ENCODE results near the gene NUP188. TPM values are rescaled to one million over a fixed set of nuclear protein-coding genes. Genes with fewer than 3 reads are reported as not detected.

Gene NUP188
- total RNA-seq, 3 donors from 2014 or later (not counting 1 experiment from before 2014, with no cell fraction given): 53.9 to 66.4 (median 58.3) TPM

GRCh38 chr9:129023036-129023907 lies 75.8 kb downstream of the NUP188 start:
- Mint-ChIP-seq H3K27ac (no peak overlapping the region), H3K9me3 (no peaks in the 10 kb centered on the region), H3K4me3 (no peak overlapping the region), H3K27me3 (ENCODE audit: low read depth in 2 of 2) (no peaks in the 10 kb centered on the region), H3K36me3 (no peaks in the 10 kb centered on the region), H3K4me1 (peaks cover 6 to 18% of the 10 kb centered on the region in 2 donors)
- DNase-seq (no peak), ATAC-seq (no peak)
- Histone ChIP-seq H3K27ac (ENCODE audit: low read length) (no peak overlapping the region), H3K9me3 (ENCODE audit: control insufficient read depth, insufficient read depth, low read length) (no peaks in the 10 kb centered on the region), H3K4me1 (ENCODE audit: control insufficient read depth, insufficient read depth, low read length) (peaks cover 20% of the 10 kb centered on the region), H3K36me3 (ENCODE audit: control insufficient read depth, insufficient read depth, low read length) (no peaks in the 10 kb centered on the region), H3K27me3 (ENCODE audit: control insufficient read depth, insufficient read depth, low read length) (no peaks in the 10 kb centered on the region), H3K4me3 (ENCODE audit: low read length) (no peak overlapping the region)
- WGBS (ENCODE audit: insufficient coverage): 88% methylated on average over 16 of the region's 16 CpGs
- intact Hi-C loops (cut with micrococcal nuclease): no loop called here
- no peak for TF ChIP-seq CTCF (IDR thresholded peaks at IDR 0.05)

- H3K4me1 Mint-ChIP-seq: peaks cover 6 to 18% of the 10 kb centered on the region in 2 donors
- H3K27me3 Mint-ChIP-seq (ENCODE audit: low read depth in 2 of 2): no peaks in the 10 kb centered on the region
- no peaks in the 10 kb centered on the region for H3K27me3 ChIP-seq (ENCODE audit: control insufficient read depth, insufficient read depth, low read length)
- H3K27ac ChIP-seq (ENCODE audit: low read length): no peak overlapping the region
- H3K4me3 Mint-ChIP-seq: no peak overlapping the region
- peaks cover 20% of the 10 kb centered on the region for H3K4me1 ChIP-seq (ENCODE audit: control insufficient read depth, insufficient read depth, low read length)
- TF ChIP-seq CTCF (IDR thresholded peaks at IDR 0.05): no peak
- no peak overlapping the region for H3K4me3 ChIP-seq (ENCODE audit: low read length)
- 98% methylated on average over 4 of the region's 4 CpGs for WGBS (ENCODE audit: insufficient coverage)
- H3K9me3 Mint-ChIP-seq: no peaks in the 10 kb centered on the region
- DNase-seq (no peak), ATAC-seq (no peak)
- H3K36me3 Mint-ChIP-seq: no peaks in the 10 kb centered on the region
- H3K9me3 ChIP-seq (ENCODE audit: control insufficient read depth, insufficient read depth, low read length): no peaks in the 10 kb centered on the region
- intact Hi-C loops (cut with micrococcal nuclease): no loop called here
- H3K36me3 ChIP-seq (ENCODE audit: control insufficient read depth, insufficient read depth, low read length): no peaks in the 10 kb centered on the region
- H3K27ac Mint-ChIP-seq: no peak overlapping the region
Observed at GRCh38 chr9:129023908-129024233, 76.4 kb downstream of the NUP188 start.

- peaks cover 6 to 24% of the 10 kb centered on the region in 2 donors for H3K4me1 Mint-ChIP-seq
- Histone ChIP-seq H3K36me3 (ENCODE audit: control insufficient read depth, insufficient read depth, low read length) (no peaks in the 10 kb centered on the region), H3K27me3 (ENCODE audit: control insufficient read depth, insufficient read depth, low read length) (no peaks in the 10 kb centered on the region), H3K27ac (ENCODE audit: low read length) (peak overlapping the region; percentile 25), H3K4me3 (ENCODE audit: low read length) (no peak overlapping the region), H3K4me1 (ENCODE audit: control insufficient read depth, insufficient read depth, low read length) (peaks cover 17% of the 10 kb centered on the region), H3K9me3 (ENCODE audit: control insufficient read depth, insufficient read depth, low read length) (no peaks in the 10 kb centered on the region)
- no peaks in the 10 kb centered on the region for H3K9me3 Mint-ChIP-seq
- H3K27ac Mint-ChIP-seq: peak overlapping the region in 1 of 2 donors; percentile 77
- 89% methylated on average over 17 of the region's 17 CpGs for WGBS (ENCODE audit: insufficient coverage)
- ATAC-seq (no peak), DNase-seq (peak in 1 of 2 donors; percentile 19)
- intact Hi-C loops (cut with micrococcal nuclease): no loop called here
- no peak overlapping the region for H3K4me3 Mint-ChIP-seq
- H3K27me3 Mint-ChIP-seq (ENCODE audit: low read depth in 2 of 2): no peaks in the 10 kb centered on the region
- TF ChIP-seq CTCF (IDR thresholded peaks at IDR 0.05): no peak
- H3K36me3 Mint-ChIP-seq: no peaks in the 10 kb centered on the region
Observed at GRCh38 chr9:129026442-129027223, 79.1 kb downstream of the NUP188 start.

Data from natural killer cell (primary cell).